Measurements from ENCODE around the gene PERCC1. TPM values are rescaled to one million over a fixed set of nuclear protein-coding genes. Genes with fewer than 3 reads are reported as not detected.

Gene PERCC1
- total RNA-seq, 2 donors from 2014 or later: not detected

GRCh38 chr16:1389762-1390161 lies 41.1 kb upstream of the PERCC1 start:
- Histone ChIP-seq H3K4me1 (no peaks in the 10 kb centered on the region), H3K4me3 (no peak overlapping the region), H3K36me3 (peaks cover 47% of the 10 kb centered on the region), H3K27ac (no peak overlapping the region), H3K9me3 (no peaks in the 10 kb centered on the region), H3K27me3 (no peaks in the 10 kb centered on the region)
- no peak for TF ChIP-seq CTCF (IDR thresholded peaks at IDR 0.05)
- no peak for DNase-seq (ENCODE audit: low spot score)

GRCh38 chr16:1390239-1390779 lies 40.6 kb upstream of the PERCC1 start:
- no peaks in the 10 kb centered on the region for H3K4me1 ChIP-seq
- H3K9me3 ChIP-seq: no peaks in the 10 kb centered on the region
- no peak overlapping the region for H3K27ac ChIP-seq
- H3K27me3 ChIP-seq: no peaks in the 10 kb centered on the region
- no peak for TF ChIP-seq CTCF (IDR thresholded peaks at IDR 0.05)
- no peak overlapping the region for H3K4me3 ChIP-seq
- DNase-seq (ENCODE audit: low spot score): no peak
- H3K36me3 ChIP-seq: peaks cover 47% of the 10 kb centered on the region

GRCh38 chr16:1392826-1393225 lies 38.1 kb upstream of the PERCC1 start:
- DNase-seq (ENCODE audit: low spot score): no peak
- Histone ChIP-seq H3K4me3 (no peak overlapping the region), H3K4me1 (no peaks in the 10 kb centered on the region), H3K9me3 (no peaks in the 10 kb centered on the region), H3K36me3 (peaks cover 48% of the 10 kb centered on the region), H3K27me3 (no peaks in the 10 kb centered on the region), H3K27ac (no peak overlapping the region)
- no peak for TF ChIP-seq CTCF (IDR thresholded peaks at IDR 0.05)

- H3K4me3 ChIP-seq: no peak overlapping the region
- H3K27ac ChIP-seq: no peak overlapping the region
- no peaks in the 10 kb centered on the region for H3K27me3 ChIP-seq
- TF ChIP-seq CTCF (IDR thresholded peaks at IDR 0.05): no peak
- H3K4me1 ChIP-seq: no peaks in the 10 kb centered on the region
- H3K9me3 ChIP-seq: no peaks in the 10 kb centered on the region
- peaks cover 51% of the 10 kb centered on the region for H3K36me3 ChIP-seq
- no peak for DNase-seq (ENCODE audit: low spot score)
Observed at GRCh38 chr16:1393613-1394176, 37.2 kb upstream of the PERCC1 start.

- Histone ChIP-seq H3K27ac (no peak overlapping the region), H3K27me3 (no peaks in the 10 kb centered on the region), H3K4me1 (no peaks in the 10 kb centered on the region), H3K36me3 (peaks cover 51% of the 10 kb centered on the region), H3K9me3 (no peaks in the 10 kb centered on the region), H3K4me3 (no peak overlapping the region)
- no peak for DNase-seq (ENCODE audit: low spot score)
- TF ChIP-seq CTCF (IDR thresholded peaks at IDR 0.05): no peak
Observed at GRCh38 chr16:1394367-1394951, 36.4 kb upstream of the PERCC1 start.
